SK-N-SH treated with all-trans-retinoic acid at 6 μM for 48 hours (cell line): ENCODE results near the gene PRKACA.

Experiments used
- ATAC-seq: fragments of 200-7000 bp; cut with Tn5 transposase; 3 replicates; pipeline ENCODE4 v1.9.1; 2020; ENCODE audit warnings: mild to moderate bottlenecking, moderate library complexity
- CSDC2 ChIP-seq: fragments of 250-450 bp; sonication (Bioruptor Pico); IDR thresholded peaks from 2 replicates; pipeline ENCODE4 v1.5.0; 2020; ENCODE audit warnings: mild to moderate bottlenecking, moderate library complexity
- GLIS3 ChIP-seq: fragments of 250-450 bp; sonication (Bioruptor Pico); IDR thresholded peaks from 2 replicates; pipeline ENCODE4 v1.5.0; 2020; ENCODE audit warnings: mild to moderate bottlenecking, moderate library complexity
- OSR1 ChIP-seq: fragments of 250-450 bp; sonication (Bioruptor Pico); IDR thresholded peaks from 2 replicates; pipeline ENCODE4 v1.8.0; 2022; ENCODE audit warnings: moderate library complexity, mild to moderate bottlenecking, inconsistent platforms
- PATZ1 ChIP-seq: fragments of 250-450 bp; sonication (Bioruptor Pico); IDR thresholded peaks from 2 replicates; pipeline ENCODE4 v1.8.0; 2020; ENCODE audit warnings: mild to moderate bottlenecking, moderate library complexity, borderline replicate concordance
- POU6F1 ChIP-seq: fragments of 250-450 bp; sonication (Bioruptor Pico); IDR thresholded peaks from 2 replicates; pipeline ENCODE4 v1.8.0; 2021; ENCODE audit warnings: low read depth, mild to moderate bottlenecking, moderate library complexity, borderline replicate concordance
- PPARA ChIP-seq: fragments of 250-450 bp; sonication (Bioruptor Pico); IDR thresholded peaks from 2 replicates; pipeline ENCODE4 v1.5.0; 2020; ENCODE audit warnings: mild to moderate bottlenecking, borderline replicate concordance
- RARB ChIP-seq: fragments of 250-450 bp; sonication (Bioruptor Pico); IDR thresholded peaks from 2 replicates; pipeline ENCODE4 v1.8.0; 2021; ENCODE audit warnings: mild to moderate bottlenecking, moderate library complexity
- SNAI2 ChIP-seq: fragments of 250-450 bp; sonication (Bioruptor Pico); IDR thresholded peaks from 2 replicates; pipeline ENCODE4 v1.5.0; 2020; ENCODE audit warnings: mild to moderate bottlenecking, moderate library complexity
- TCF4 ChIP-seq: fragments of 250-450 bp; sonication (Bioruptor Pico); IDR thresholded peaks from 2 replicates; pipeline ENCODE4 v1.8.0; 2021; ENCODE audit warnings: mild to moderate bottlenecking, moderate library complexity, borderline replicate concordance
- TOX ChIP-seq: fragments of 250-450 bp; sonication (Bioruptor Pico); IDR thresholded peaks from 2 replicates; pipeline ENCODE4 v1.8.0; 2021; ENCODE audit warnings: mild to moderate bottlenecking, moderate library complexity, borderline replicate concordance
- TSHZ2 ChIP-seq: fragments of 250-450 bp; sonication (Bioruptor Pico); IDR thresholded peaks from 2 replicates; pipeline ENCODE4 v1.5.0; 2020; ENCODE audit warnings: mild to moderate bottlenecking, moderate library complexity
- ZC3H10 ChIP-seq: fragments of 250-450 bp; sonication (Bioruptor Pico); IDR thresholded peaks from 2 replicates; pipeline ENCODE4 v1.5.1; 2021; ENCODE audit warnings: mild to moderate bottlenecking, moderate library complexity
- ZFP30 ChIP-seq: fragments of 450-650 bp; formaldehyde crosslinking; IDR thresholded peaks from 2 replicates; pipeline ENCODE4 v1.5.0; 2022; ENCODE audit warnings: mild to moderate bottlenecking, moderate library complexity
- ZNF565 ChIP-seq: fragments of 450-650 bp; formaldehyde crosslinking; conservative IDR thresholded peaks from 2 replicates; pipeline ENCODE4 v1.5.0; 2020; ENCODE audit warnings: low read depth, mild to moderate bottlenecking, moderate library complexity
- ZNF70 ChIP-seq: fragments of 450-650 bp; formaldehyde crosslinking; IDR thresholded peaks from 2 replicates; pipeline ENCODE4 v1.5.0; 2020; ENCODE audit warnings: mild to moderate bottlenecking, moderate library complexity
- TF ChIP-seq, protein P1 (sequence below): fragments of 250-450 bp; sonication (Bioruptor Pico); IDR thresholded peaks from 2 replicates; pipeline ENCODE4 v1.5.1; 2021; ENCODE audit warnings: mild to moderate bottlenecking, moderate library complexity

Gene PRKACA

DNA sequence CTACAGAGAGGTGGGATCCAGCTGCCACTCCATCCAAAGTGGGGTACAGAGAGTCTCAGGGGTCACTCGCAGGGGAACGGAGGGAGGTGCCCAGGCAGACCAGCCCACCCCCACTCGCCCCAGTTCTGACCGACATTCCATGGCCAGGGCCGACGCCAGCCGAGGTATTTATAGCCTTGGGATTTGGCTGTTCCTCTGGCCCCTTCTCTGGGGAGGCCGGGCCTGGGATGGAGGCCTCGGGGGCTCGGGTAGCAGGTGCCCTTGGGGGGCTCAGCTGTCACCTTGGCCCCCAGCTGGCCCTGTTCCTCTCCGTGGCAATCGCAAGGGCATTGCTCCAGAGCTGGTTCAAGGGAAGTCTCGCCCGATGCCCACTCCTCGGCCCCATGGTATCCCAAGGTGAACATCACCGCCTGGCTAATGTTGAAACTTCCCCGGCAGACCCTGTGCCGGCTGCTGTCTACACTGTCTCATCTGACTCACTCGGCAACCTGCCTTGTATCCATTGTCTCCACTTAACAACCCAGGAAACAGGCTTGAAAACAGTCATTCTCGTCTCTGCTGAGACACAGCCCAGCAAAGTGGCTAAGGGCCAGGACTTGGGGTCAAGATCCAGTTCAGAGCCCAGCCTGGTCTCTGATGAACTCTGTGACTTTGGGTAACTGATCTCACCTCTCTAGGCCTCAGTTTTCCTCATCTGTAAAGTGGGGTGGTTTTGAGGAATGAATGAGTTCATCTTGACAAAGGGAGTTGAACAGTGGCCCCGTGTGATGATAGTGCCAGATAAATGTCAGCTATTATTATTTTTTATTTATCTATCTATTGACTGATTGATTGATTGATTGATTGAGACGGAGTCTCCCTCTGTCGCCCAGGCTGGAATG, 9.7 kb downstream of the PRKACA start:
- TF ChIP-seq OSR1 (CRISPR knock-in tag) (no peak), RARB (CRISPR knock-in tag) (no peak), PPARA (CRISPR knock-in tag) (no peak), TSHZ2 (no peak), POU6F1 (no peak), TOX (CRISPR knock-in tag) (no peak), ZNF565 (no peak), PATZ1 (CRISPR knock-in tag) (no peak), ZFP30 (CRISPR knock-in tag) (no peak), ZC3H10 (no peak), GLIS3 (no peak), SNAI2 (CRISPR knock-in tag) (no peak)
- TF ChIP-seq, protein P1, sequence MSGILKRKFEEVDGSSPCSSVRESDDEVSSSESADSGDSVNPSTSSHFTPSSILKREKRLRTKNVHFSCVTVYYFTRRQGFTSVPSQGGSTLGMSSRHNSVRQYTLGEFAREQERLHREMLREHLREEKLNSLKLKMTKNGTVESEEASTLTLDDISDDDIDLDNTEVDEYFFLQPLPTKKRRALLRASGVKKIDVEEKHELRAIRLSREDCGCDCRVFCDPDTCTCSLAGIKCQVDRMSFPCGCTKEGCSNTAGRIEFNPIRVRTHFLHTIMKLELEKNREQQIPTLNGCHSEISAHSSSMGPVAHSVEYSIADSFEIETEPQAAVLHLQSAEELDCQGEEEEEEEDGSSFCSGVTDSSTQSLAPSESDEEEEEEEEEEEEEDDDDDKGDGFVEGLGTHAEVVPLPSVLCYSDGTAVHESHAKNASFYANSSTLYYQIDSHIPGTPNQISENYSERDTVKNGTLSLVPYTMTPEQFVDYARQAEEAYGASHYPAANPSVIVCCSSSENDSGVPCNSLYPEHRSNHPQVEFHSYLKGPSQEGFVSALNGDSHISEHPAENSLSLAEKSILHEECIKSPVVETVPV = no peak
- TF ChIP-seq, all 23 proteins: peak for 0
- ATAC-seq = peak; percentile 68

DNA sequence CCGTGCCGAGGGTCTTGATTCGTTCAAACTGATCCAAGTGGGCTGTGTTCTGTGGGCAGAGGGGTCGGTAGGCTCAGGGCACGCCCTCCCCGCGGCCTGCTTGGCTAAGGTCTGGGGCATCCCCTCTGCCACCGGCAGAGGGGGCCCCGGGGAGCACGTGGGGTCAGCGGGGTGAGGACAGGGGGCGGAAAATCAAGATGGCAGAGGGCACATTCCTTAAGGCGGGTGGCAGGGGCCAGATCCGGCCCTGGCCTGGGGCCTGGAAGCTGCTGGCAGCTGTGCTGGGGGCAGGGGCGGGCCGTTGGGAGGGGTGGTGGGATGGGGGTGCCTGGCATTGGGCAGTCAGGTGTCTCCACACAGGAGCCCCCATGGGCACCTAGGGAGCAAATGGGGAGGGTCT, 10.7 kb downstream of the PRKACA start:
- no peak for ATAC-seq
- TF ChIP-seq ZNF70 (CRISPR knock-in tag) (no peak), TCF4 (CRISPR knock-in tag) (no peak)
- TF ChIP-seq, protein P1 = no peak

GRCh38 chr19:14105680-14106079, 11.9 kb downstream of the PRKACA start:
- ATAC-seq = no peak

More at GRCh38 chr19:14105680-14106079, 11.9 kb downstream of the PRKACA start:
- TF ChIP-seq ZFP30 (CRISPR knock-in tag) (no peak), ZNF565 (no peak), TSHZ2 (no peak), SNAI2 (CRISPR knock-in tag) (no peak), PPARA (CRISPR knock-in tag) (no peak), CSDC2 (CRISPR knock-in tag) (no peak)
- TF ChIP-seq, protein P1 = no peak
